Measurements from ENCODE around the gene DCUN1D3. TPM values are rescaled to one million over a fixed set of nuclear protein-coding genes. Genes with fewer than 3 reads are reported as not detected.

Gene DCUN1D3
- polyA plus RNA-seq, 2 of the 4 experiments (the other 2 are of a cell fraction), result 5.2 to 7.2 TPM

- ChIA-PET CTCF (interaction anchor here (1.3 to 5.7 kb wide), 4 partner anchors 14 to 210 kb away, joined by 5 to 49 read pairs (median 8); no protein-coding TSS in a partner anchor), POLR2A (no interaction called here)
- FAIRE-seq (no peak), DNase-seq (ENCODE audit: low read depth in 1 of 2, low spot score in 1 of 2) (no peak), ATAC-seq (no peak)
- Histone ChIP-seq H3K9me3 (no peaks in the 10 kb centered on the region), H3K4me1 (peaks cover 38% of the 10 kb centered on the region), H3K27ac (no peak overlapping the region), H3K4me3 (no peak overlapping the region), H3K4me2 (no peak overlapping the region)
- 92% methylated on average over 3 of the region's 3 CpGs for WGBS (ENCODE audit: missing lambda C conversion rate)
- TF ChIP-seq ZNF302 (CRISPR knock-in tag; IDR thresholded peaks at IDR 0.05), result no peak
- TF ChIP-seq HEYL (CRISPR knock-in tag; IDR thresholded peaks at IDR 0.05), result no peak
- TF ChIP-seq ESRRA (IDR thresholded peaks at IDR 0.05; ENCODE audit: borderline replicate concordance, low read length), result no peak
- no peak for TF ChIP-seq SREBF2 (IDR thresholded peaks at IDR 0.05)
- no peak for TF ChIP-seq MAZ (IDR thresholded peaks at IDR 0.05; ENCODE audit: borderline replicate concordance, low read depth, low read length)
- no peak for TF ChIP-seq KDM5A (IDR thresholded peaks at IDR 0.05)
- no peak for TF ChIP-seq REST (IDR thresholded peaks at IDR 0.05)
- TF ChIP-seq RCOR1 (IDR thresholded peaks at IDR 0.05; ENCODE audit: low read depth, low read length), result no peak
- no peak for TF ChIP-seq ZSCAN20 (CRISPR knock-in tag; IDR thresholded peaks at IDR 0.05)
- no peak for TF ChIP-seq TFCP2L1 (CRISPR knock-in tag; IDR thresholded peaks at IDR 0.05)
- TF ChIP-seq MAX (IDR thresholded peaks at IDR 0.05), result no peak
- no peak for TF ChIP-seq HOXA7 (CRISPR knock-in tag; IDR thresholded peaks at IDR 0.05)
- TF ChIP-seq CBX2 (IDR thresholded peaks at IDR 0.05; ENCODE audit: borderline replicate concordance, low read depth), result no peak
- no peak for TF ChIP-seq FOSB (CRISPR knock-in tag; IDR thresholded peaks at IDR 0.05)
- TF ChIP-seq SMC3 (IDR thresholded peaks at IDR 0.05), result no peak
- TF ChIP-seq ZC3H11A (IDR thresholded peaks at IDR 0.05), result no peak
- TF ChIP-seq ATOH8 (CRISPR knock-in tag; IDR thresholded peaks at IDR 0.05; ENCODE audit: low read depth), result no peak
- TF ChIP-seq FOXS1 (CRISPR knock-in tag; IDR thresholded peaks at IDR 0.05), result no peak
- TF ChIP-seq E2F6 (IDR thresholded peaks at IDR 0.05; ENCODE audit: borderline replicate concordance, low read depth), result no peak
Measured at GRCh38 chr16:20873331-20873730, 26.8 kb downstream of the DCUN1D3 start.

- ChIA-PET POLR2A (interaction anchor here (0.6 kb wide), 1 partner anchor 176 kb away, joined by 3 read pairs; no protein-coding TSS in a partner anchor), CTCF (interaction anchor here (0.9 to 1.2 kb wide), 2 partner anchors 16 to 22 kb away, joined by 3 to 7 read pairs; no protein-coding TSS in a partner anchor)
- H3K4me1 ChIP-seq, result peaks cover 43% of the 10 kb centered on the region
- H3K4me2 ChIP-seq, result no peak overlapping the region
- DNase-seq (ENCODE audit: low read depth in 1 of 2, low spot score in 1 of 2) (no peak), ATAC-seq (no peak), FAIRE-seq (no peak)
- 93% methylated on average over 9 of the region's 9 CpGs for WGBS (ENCODE audit: missing lambda C conversion rate)
- H3K27ac ChIP-seq, result no peak overlapping the region
- TF ChIP-seq TP53 (CRISPR knock-in tag; IDR thresholded peaks at IDR 0.05) (no peak), HDAC2 (IDR thresholded peaks at IDR 0.05) (no peak)
- no peaks in the 10 kb centered on the region for H3K9me3 ChIP-seq
- H3K4me3 ChIP-seq, result no peak overlapping the region
Measured at GRCh38 chr16:20871941-20872815, 28.0 kb downstream of the DCUN1D3 start.
